Measurements from ENCODE around the gene DCLRE1A.
A peak's percentile ranks its signal among the peaks of the same experiment; 100 is the strongest.

DCLRE1A gene

GRCh38 chr10:113875212-113875611, 21.3 kb upstream of the DCLRE1A start:
- Histone ChIP-seq H3K27me3 (ENCODE audit: insufficient read depth, low read depth) (no peaks in the 10 kb centered on the region), H4K20me1 (ENCODE audit: insufficient read depth) (no peaks in the 10 kb centered on the region), H3K9ac (no peak overlapping the region), H3K4me1 (ENCODE audit: low read depth, poor library complexity, severe bottlenecking) (peaks cover 9% of the 10 kb centered on the region), H3K79me2 (ENCODE audit: insufficient read depth, low read depth) (no peaks in the 10 kb centered on the region), H3K4me3 (IDR thresholded peaks at IDR 0.05; ENCODE audit: insufficient read depth, low read depth, low read length) (no peak overlapping the region), H2AFZ (ENCODE audit: low read depth) (no peak overlapping the region), H3K36me3 (ENCODE audit: insufficient read depth) (no peaks in the 10 kb centered on the region), H3K4me2 (no peak overlapping the region), H3K27ac (no peak overlapping the region)
- TF ChIP-seq CTCF (conservative IDR thresholded peaks at IDR 0.05; ENCODE audit: low read depth, low read length) = no peak

GRCh38 chr10:113872139-113873030, 18.5 kb upstream of the DCLRE1A start:
- H3K36me3 ChIP-seq (ENCODE audit: insufficient read depth) = no peaks in the 10 kb centered on the region
- no peak overlapping the region for H2AFZ ChIP-seq (ENCODE audit: low read depth)
- no peak overlapping the region for H3K4me2 ChIP-seq
- TF ChIP-seq CTCF (conservative IDR thresholded peaks at IDR 0.05; ENCODE audit: low read depth, low read length) = peak; percentile 22; the same call in 1 of the 2 replicates
- H3K27ac ChIP-seq = no peak overlapping the region
- no peaks in the 10 kb centered on the region for H4K20me1 ChIP-seq (ENCODE audit: insufficient read depth)
- peaks cover 9% of the 10 kb centered on the region for H3K4me1 ChIP-seq (ENCODE audit: low read depth, poor library complexity, severe bottlenecking)
- no peak overlapping the region for H3K4me3 ChIP-seq (IDR thresholded peaks at IDR 0.05; ENCODE audit: insufficient read depth, low read depth, low read length)
- no peak overlapping the region for H3K9ac ChIP-seq
- no peaks in the 10 kb centered on the region for H3K27me3 ChIP-seq (ENCODE audit: insufficient read depth, low read depth)
- no peaks in the 10 kb centered on the region for H3K79me2 ChIP-seq (ENCODE audit: insufficient read depth, low read depth)

- no peak overlapping the region for H2AFZ ChIP-seq (ENCODE audit: low read depth)
- TF ChIP-seq CTCF (conservative IDR thresholded peaks at IDR 0.05; ENCODE audit: low read depth, low read length) = no peak
- no peaks in the 10 kb centered on the region for H3K79me2 ChIP-seq (ENCODE audit: insufficient read depth, low read depth)
- no peaks in the 10 kb centered on the region for H3K27me3 ChIP-seq (ENCODE audit: insufficient read depth, low read depth)
- no peaks in the 10 kb centered on the region for H4K20me1 ChIP-seq (ENCODE audit: insufficient read depth)
- no peak overlapping the region for H3K9ac ChIP-seq
- no peaks in the 10 kb centered on the region for H3K36me3 ChIP-seq (ENCODE audit: insufficient read depth)
- H3K4me2 ChIP-seq = no peak overlapping the region
- H3K4me1 ChIP-seq (ENCODE audit: low read depth, poor library complexity, severe bottlenecking) = peaks cover 9% of the 10 kb centered on the region
- H3K27ac ChIP-seq = no peak overlapping the region
- H3K4me3 ChIP-seq (IDR thresholded peaks at IDR 0.05; ENCODE audit: insufficient read depth, low read depth, low read length) = no peak overlapping the region
Observed at GRCh38 chr10:113869789-113870188, 15.9 kb upstream of the DCLRE1A start.

- Histone ChIP-seq H3K4me3 (IDR thresholded peaks at IDR 0.05; ENCODE audit: insufficient read depth, low read depth, low read length) (no peak overlapping the region), H3K27me3 (ENCODE audit: insufficient read depth, low read depth) (no peaks in the 10 kb centered on the region), H3K9ac (no peak overlapping the region), H4K20me1 (ENCODE audit: insufficient read depth) (no peaks in the 10 kb centered on the region), H2AFZ (ENCODE audit: low read depth) (no peak overlapping the region), H3K4me1 (ENCODE audit: low read depth, poor library complexity, severe bottlenecking) (peaks cover 9% of the 10 kb centered on the region), H3K36me3 (ENCODE audit: insufficient read depth) (no peaks in the 10 kb centered on the region), H3K4me2 (no peak overlapping the region), H3K27ac (no peak overlapping the region), H3K79me2 (ENCODE audit: insufficient read depth, low read depth) (no peaks in the 10 kb centered on the region)
- no peak for TF ChIP-seq CTCF (conservative IDR thresholded peaks at IDR 0.05; ENCODE audit: low read depth, low read length)
Observed at GRCh38 chr10:113867904-113868303, 14.0 kb upstream of the DCLRE1A start.

All from KMS-11 (cell line).